Progenitor cell of endocrine pancreas (in vitro differentiated cells): ENCODE results near the gene PTPRM. TPM values are rescaled to one million over a fixed set of nuclear protein-coding genes. Genes with fewer than 3 reads are reported as not detected.

Experiments
- DNase-seq: peaks from one replicate; pipeline ENCODE4 v3.0.0; 2021; ENCODE audit warnings: low spot score; ENCODE audit not compliant: unreplicated experiment
- H3K27ac Mint-ChIP-seq: 2 replicates; pipeline ENCODE4 v1.8.0; 2021; ENCODE audit warnings: mild to moderate bottlenecking, moderate library complexity, mixed read lengths
- H3K27me3 Mint-ChIP-seq: 2 replicates; pipeline ENCODE4 v1.8.0; 2021; ENCODE audit warnings: mixed read lengths
- H3K36me3 Mint-ChIP-seq: 2 replicates; pipeline ENCODE4 v1.8.0; 2022; ENCODE audit warnings: mixed read lengths; ENCODE audit not compliant: insufficient read depth
- H3K4me1 Mint-ChIP-seq: 2 replicates; pipeline ENCODE4 v1.8.0; 2021; ENCODE audit warnings: low read depth, mixed read lengths
- H3K4me3 Mint-ChIP-seq: 2 replicates; pipeline ENCODE4 v1.8.0; 2021; ENCODE audit warnings: low read depth, mild to moderate bottlenecking, moderate library complexity, mixed read lengths
- H3K9me3 Mint-ChIP-seq: 2 replicates; pipeline ENCODE4 v1.8.0; 2021; ENCODE audit warnings: low read depth, mixed read lengths
- total RNA-seq: library from RNA; stranded (reverse); gene quantifications from 2 replicates; pipeline ENCODE4 v1.2.1, GENCODE V29; 2021
- TF ChIP-seq, protein P1 (sequence below): fragments of 200-600 bp; sonication (generic); IDR thresholded peaks from one replicate; pipeline ENCODE4 v1.5.0; 2021; ENCODE audit warnings: antibody characterized with exemption, mild to moderate bottlenecking; ENCODE audit not compliant: unreplicated experiment

Gene PTPRM
- total RNA-seq, 1 donor from 2014 or later = 23.2 TPM

GRCh38 chr18:8386669-8387380 is 819.7 kb downstream of the PTPRM start:
- Mint-ChIP-seq H3K9me3 (peaks cover 3% of the 10 kb centered on the region), H3K27me3 (no peaks in the 10 kb centered on the region), H3K36me3 (peaks cover 17% of the 10 kb centered on the region), H3K4me3 (no peak overlapping the region), H3K27ac (no peak overlapping the region), H3K4me1 (no peaks in the 10 kb centered on the region)
- TF ChIP-seq, protein P1, sequence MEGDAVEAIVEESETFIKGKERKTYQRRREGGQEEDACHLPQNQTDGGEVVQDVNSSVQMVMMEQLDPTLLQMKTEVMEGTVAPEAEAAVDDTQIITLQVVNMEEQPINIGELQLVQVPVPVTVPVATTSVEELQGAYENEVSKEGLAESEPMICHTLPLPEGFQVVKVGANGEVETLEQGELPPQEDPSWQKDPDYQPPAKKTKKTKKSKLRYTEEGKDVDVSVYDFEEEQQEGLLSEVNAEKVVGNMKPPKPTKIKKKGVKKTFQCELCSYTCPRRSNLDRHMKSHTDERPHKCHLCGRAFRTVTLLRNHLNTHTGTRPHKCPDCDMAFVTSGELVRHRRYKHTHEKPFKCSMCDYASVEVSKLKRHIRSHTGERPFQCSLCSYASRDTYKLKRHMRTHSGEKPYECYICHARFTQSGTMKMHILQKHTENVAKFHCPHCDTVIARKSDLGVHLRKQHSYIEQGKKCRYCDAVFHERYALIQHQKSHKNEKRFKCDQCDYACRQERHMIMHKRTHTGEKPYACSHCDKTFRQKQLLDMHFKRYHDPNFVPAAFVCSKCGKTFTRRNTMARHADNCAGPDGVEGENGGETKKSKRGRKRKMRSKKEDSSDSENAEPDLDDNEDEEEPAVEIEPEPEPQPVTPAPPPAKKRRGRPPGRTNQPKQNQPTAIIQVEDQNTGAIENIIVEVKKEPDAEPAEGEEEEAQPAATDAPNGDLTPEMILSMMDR = no peak
- no peak for DNase-seq

DNA sequence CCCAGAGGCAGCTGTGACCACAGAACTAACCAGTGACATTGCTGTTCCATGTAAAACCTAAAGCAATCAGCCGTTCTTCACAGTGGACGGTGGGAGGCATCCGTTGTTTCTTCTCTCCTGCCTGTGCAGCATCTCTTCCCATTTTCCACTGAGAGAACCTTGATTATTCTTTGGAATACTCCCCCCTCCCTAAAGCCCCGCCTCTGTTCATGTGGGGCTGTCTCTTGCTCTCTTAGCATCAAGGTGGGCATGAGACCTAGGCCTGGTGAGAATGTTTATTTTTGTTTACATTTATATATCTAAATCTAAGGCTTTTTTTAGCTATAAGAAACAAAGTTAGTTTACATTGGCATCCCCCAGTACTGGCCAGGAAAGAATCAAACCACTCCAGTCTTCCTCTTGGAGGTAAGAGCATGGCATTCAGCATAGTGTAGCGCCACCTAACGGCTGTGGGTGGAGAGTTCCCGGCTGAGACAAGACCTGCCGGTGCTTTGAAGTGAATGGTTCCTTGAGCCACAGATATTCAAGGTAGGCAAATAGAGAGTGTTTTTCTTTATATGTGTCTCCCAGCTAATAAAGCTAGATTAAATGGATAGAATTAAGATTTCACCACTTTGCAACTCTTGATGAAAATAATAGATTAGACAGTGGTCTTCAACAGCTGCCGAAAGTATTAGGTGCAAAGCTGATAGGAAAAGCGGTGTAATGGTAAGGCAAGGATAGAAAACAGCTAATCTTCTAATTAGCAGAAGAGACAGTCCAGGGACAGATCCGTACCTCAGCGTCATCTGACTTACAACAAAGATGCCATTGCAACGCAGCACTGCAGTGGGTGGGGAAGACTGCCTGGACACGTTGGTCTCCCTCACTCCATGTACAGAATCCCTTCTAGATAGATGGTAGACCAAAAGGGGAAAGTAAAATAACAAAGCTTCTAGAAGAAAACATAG is 822.5 kb downstream of the PTPRM start:
- H3K27me3 Mint-ChIP-seq = no peaks in the 10 kb centered on the region
- H3K4me1 Mint-ChIP-seq = peaks cover 5% of the 10 kb centered on the region
- peaks cover 17% of the 10 kb centered on the region for H3K36me3 Mint-ChIP-seq
- TF ChIP-seq, protein P1 = peak; percentile 97
- peak; percentile 54 for DNase-seq
- no peak overlapping the region for H3K4me3 Mint-ChIP-seq
- peaks cover 3% of the 10 kb centered on the region for H3K9me3 Mint-ChIP-seq
- H3K27ac Mint-ChIP-seq = no peak overlapping the region

GRCh38 chr18:8391068-8391467 is 824.0 kb downstream of the PTPRM start:
- Mint-ChIP-seq H3K27ac (no peak overlapping the region), H3K4me3 (no peak overlapping the region), H3K9me3 (peaks cover 3% of the 10 kb centered on the region), H3K4me1 (peaks cover 5% of the 10 kb centered on the region), H3K27me3 (no peaks in the 10 kb centered on the region), H3K36me3 (peaks cover 18% of the 10 kb centered on the region)
- DNase-seq = no peak
- TF ChIP-seq, protein P1 = no peak

- Mint-ChIP-seq H3K27ac (no peak overlapping the region), H3K27me3 (no peaks in the 10 kb centered on the region), H3K36me3 (peaks cover 1% of the 10 kb centered on the region), H3K4me3 (no peak overlapping the region), H3K4me1 (peaks cover 5% of the 10 kb centered on the region), H3K9me3 (no peaks in the 10 kb centered on the region)
- TF ChIP-seq, protein P1 = no peak
- DNase-seq = no peak
Observed at GRCh38 chr18:8396254-8396653, 829.1 kb downstream of the PTPRM start.

DNA sequence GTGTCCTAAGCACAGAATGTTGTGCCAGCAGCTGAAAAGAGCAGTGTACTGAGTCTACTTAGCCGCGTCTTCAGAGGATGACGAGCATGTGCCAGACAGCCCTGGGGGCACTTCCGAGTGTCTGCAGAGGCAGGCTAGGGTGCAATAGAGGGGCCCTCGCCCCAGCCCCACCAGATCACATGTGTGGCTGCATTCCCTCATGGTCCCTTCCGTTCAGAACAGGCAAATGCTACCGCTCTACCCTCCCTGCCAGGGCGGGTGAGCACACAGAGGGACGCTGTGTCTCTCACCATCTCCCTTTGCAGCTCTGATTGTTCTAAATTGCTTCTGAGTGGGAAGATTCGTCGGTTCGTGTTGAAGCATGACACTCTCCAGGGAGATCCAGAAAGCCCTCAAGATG is 829.9 kb downstream of the PTPRM start:
- Mint-ChIP-seq H3K4me3 (no peak overlapping the region), H3K27ac (no peak overlapping the region), H3K36me3 (peaks cover 1% of the 10 kb centered on the region)

More for the DNA sequence above, 829.9 kb downstream of the PTPRM start:
- Mint-ChIP-seq H3K4me1 (peaks cover 5% of the 10 kb centered on the region), H3K27me3 (no peaks in the 10 kb centered on the region), H3K9me3 (no peaks in the 10 kb centered on the region)
- DNase-seq = no peak
- TF ChIP-seq, protein P1 = no peak
